ENCODE measurements around the gene DNAI2.

DNAI2 gene

GRCh38 chr17:74339537-74340195 lies 65.6 kb downstream of the DNAI2 start:
- no peak overlapping the region for H3K27ac ChIP-seq (ENCODE audit: low read depth, low read length)
- H3K36me3 ChIP-seq (ENCODE audit: control insufficient read depth, insufficient read depth, low read length) = no peaks in the 10 kb centered on the region
- H3K9ac ChIP-seq (ENCODE audit: low read length) = no peak overlapping the region
- no peak overlapping the region for H3K4me3 ChIP-seq (ENCODE audit: low read depth, low read length)
- H3K9me3 ChIP-seq (ENCODE audit: control insufficient read depth, insufficient read depth, low read depth, low read length) = peaks cover 2% of the 10 kb centered on the region; the same call in 1 of the 2 replicates
- no peaks in the 10 kb centered on the region; the same call in 1 of the 2 replicates for H3K27me3 ChIP-seq (ENCODE audit: control insufficient read depth, insufficient read depth, low read length)
- peaks cover 7% of the 10 kb centered on the region; the same call in 1 of the 2 replicates for H3K4me1 ChIP-seq (ENCODE audit: control insufficient read depth, insufficient read depth, low read length)

- H3K36me3 ChIP-seq (ENCODE audit: control insufficient read depth, insufficient read depth, low read length) = no peaks in the 10 kb centered on the region
- no peak overlapping the region for H3K4me3 ChIP-seq (ENCODE audit: low read depth, low read length)
- peaks cover 4% of the 10 kb centered on the region; the same call in 1 of the 2 replicates for H3K4me1 ChIP-seq (ENCODE audit: control insufficient read depth, insufficient read depth, low read length)
- H3K9me3 ChIP-seq (ENCODE audit: control insufficient read depth, insufficient read depth, low read depth, low read length) = no peaks in the 10 kb centered on the region
- H3K27me3 ChIP-seq (ENCODE audit: control insufficient read depth, insufficient read depth, low read length) = no peaks in the 10 kb centered on the region; the same call in 1 of the 2 replicates
- H3K27ac ChIP-seq (ENCODE audit: low read depth, low read length) = no peak overlapping the region
- H3K9ac ChIP-seq (ENCODE audit: low read length) = no peak overlapping the region
Observed at GRCh38 chr17:74340470-74341023, 66.5 kb downstream of the DNAI2 start.

- no peak overlapping the region for H3K27ac ChIP-seq (ENCODE audit: low read depth, low read length)
Observed at GRCh38 chr17:74342224-74342623, 68.2 kb downstream of the DNAI2 start.

GRCh38 chr17:74343121-74343520 lies 69.1 kb downstream of the DNAI2 start:
- H3K27ac ChIP-seq (ENCODE audit: low read depth, low read length) = no peak overlapping the region
- peaks cover 7% of the 10 kb centered on the region; the same call in 1 of the 2 replicates for H3K27me3 ChIP-seq (ENCODE audit: control insufficient read depth, insufficient read depth, low read length)
- no peaks in the 10 kb centered on the region for H3K9me3 ChIP-seq (ENCODE audit: control insufficient read depth, insufficient read depth, low read depth, low read length)
- H3K4me3 ChIP-seq (ENCODE audit: low read depth, low read length) = no peak overlapping the region
- H3K9ac ChIP-seq (ENCODE audit: low read length) = no peak overlapping the region
- H3K36me3 ChIP-seq (ENCODE audit: control insufficient read depth, insufficient read depth, low read length) = no peaks in the 10 kb centered on the region
- H3K4me1 ChIP-seq (ENCODE audit: control insufficient read depth, insufficient read depth, low read length) = no peaks in the 10 kb centered on the region; the same call in 1 of the 2 replicates

More at GRCh38 chr17:74342224-74342623, 68.2 kb downstream of the DNAI2 start:
- Histone ChIP-seq H3K4me3 (ENCODE audit: low read depth, low read length) (no peak overlapping the region), H3K4me1 (ENCODE audit: control insufficient read depth, insufficient read depth, low read length) (no peaks in the 10 kb centered on the region; the same call in 1 of the 2 replicates), H3K36me3 (ENCODE audit: control insufficient read depth, insufficient read depth, low read length) (no peaks in the 10 kb centered on the region), H3K9ac (ENCODE audit: low read length) (no peak overlapping the region), H3K27me3 (ENCODE audit: control insufficient read depth, insufficient read depth, low read length) (no peaks in the 10 kb centered on the region; the same call in 1 of the 2 replicates), H3K9me3 (ENCODE audit: control insufficient read depth, insufficient read depth, low read depth, low read length) (no peaks in the 10 kb centered on the region)

- Histone ChIP-seq H3K27me3 (ENCODE audit: control insufficient read depth, insufficient read depth, low read length) (peaks cover 13% of the 10 kb centered on the region; the same call in 1 of the 2 replicates), H3K36me3 (ENCODE audit: control insufficient read depth, insufficient read depth, low read length) (no peaks in the 10 kb centered on the region)
Observed at GRCh38 chr17:74343526-74344284, 69.7 kb downstream of the DNAI2 start.

GRCh38 chr17:74344658-74345057 lies 70.6 kb downstream of the DNAI2 start:
- Histone ChIP-seq H3K4me1 (ENCODE audit: control insufficient read depth, insufficient read depth, low read length) (no peaks in the 10 kb centered on the region; the same call in 1 of the 2 replicates), H3K4me3 (ENCODE audit: low read depth, low read length) (no peak overlapping the region), H3K27me3 (ENCODE audit: control insufficient read depth, insufficient read depth, low read length) (peaks cover 21% of the 10 kb centered on the region; the same call in 1 of the 2 replicates), H3K9ac (ENCODE audit: low read length) (no peak overlapping the region), H3K27ac (ENCODE audit: low read depth, low read length) (no peak overlapping the region), H3K9me3 (ENCODE audit: control insufficient read depth, insufficient read depth, low read depth, low read length) (no peaks in the 10 kb centered on the region), H3K36me3 (ENCODE audit: control insufficient read depth, insufficient read depth, low read length) (no peaks in the 10 kb centered on the region)

More at GRCh38 chr17:74343526-74344284, 69.7 kb downstream of the DNAI2 start:
- H3K9me3 ChIP-seq (ENCODE audit: control insufficient read depth, insufficient read depth, low read depth, low read length) = no peaks in the 10 kb centered on the region
- H3K4me3 ChIP-seq (ENCODE audit: low read depth, low read length) = no peak overlapping the region
- H3K9ac ChIP-seq (ENCODE audit: low read length) = no peak overlapping the region
- no peak overlapping the region for H3K27ac ChIP-seq (ENCODE audit: low read depth, low read length)
- no peaks in the 10 kb centered on the region; the same call in 1 of the 2 replicates for H3K4me1 ChIP-seq (ENCODE audit: control insufficient read depth, insufficient read depth, low read length)

GRCh38 chr17:74345433-74346241 lies 71.6 kb downstream of the DNAI2 start:
- Histone ChIP-seq H3K9ac (ENCODE audit: low read length) (no peak overlapping the region), H3K4me1 (ENCODE audit: control insufficient read depth, insufficient read depth, low read length) (no peaks in the 10 kb centered on the region; the same call in 1 of the 2 replicates), H3K27me3 (ENCODE audit: control insufficient read depth, insufficient read depth, low read length) (peaks cover 30% of the 10 kb centered on the region), H3K36me3 (ENCODE audit: control insufficient read depth, insufficient read depth, low read length) (no peaks in the 10 kb centered on the region), H3K9me3 (ENCODE audit: control insufficient read depth, insufficient read depth, low read depth, low read length) (no peaks in the 10 kb centered on the region), H3K4me3 (ENCODE audit: low read depth, low read length) (no peak overlapping the region), H3K27ac (ENCODE audit: low read depth, low read length) (no peak overlapping the region)

- H3K27ac ChIP-seq (ENCODE audit: low read depth, low read length) = no peak overlapping the region
- no peak overlapping the region for H3K9ac ChIP-seq (ENCODE audit: low read length)
- peaks cover 50% of the 10 kb centered on the region for H3K27me3 ChIP-seq (ENCODE audit: control insufficient read depth, insufficient read depth, low read length)
- no peaks in the 10 kb centered on the region for H3K36me3 ChIP-seq (ENCODE audit: control insufficient read depth, insufficient read depth, low read length)
- no peak overlapping the region for H3K4me3 ChIP-seq (ENCODE audit: low read depth, low read length)
- no peaks in the 10 kb centered on the region for H3K9me3 ChIP-seq (ENCODE audit: control insufficient read depth, insufficient read depth, low read depth, low read length)
- H3K4me1 ChIP-seq (ENCODE audit: control insufficient read depth, insufficient read depth, low read length) = no peaks in the 10 kb centered on the region
Observed at GRCh38 chr17:74347646-74348045, 73.6 kb downstream of the DNAI2 start.

- H3K4me1 ChIP-seq (ENCODE audit: control insufficient read depth, insufficient read depth, low read length) = no peaks in the 10 kb centered on the region
- H3K4me3 ChIP-seq (ENCODE audit: low read depth, low read length) = no peak overlapping the region
- H3K9ac ChIP-seq (ENCODE audit: low read length) = no peak overlapping the region
- no peak overlapping the region for H3K27ac ChIP-seq (ENCODE audit: low read depth, low read length)
- no peaks in the 10 kb centered on the region for H3K36me3 ChIP-seq (ENCODE audit: control insufficient read depth, insufficient read depth, low read length)
- H3K9me3 ChIP-seq (ENCODE audit: control insufficient read depth, insufficient read depth, low read depth, low read length) = no peaks in the 10 kb centered on the region
- peaks cover 65% of the 10 kb centered on the region for H3K27me3 ChIP-seq (ENCODE audit: control insufficient read depth, insufficient read depth, low read length)
Observed at GRCh38 chr17:74349120-74349519, 75.1 kb downstream of the DNAI2 start.

- Histone ChIP-seq H3K36me3 (ENCODE audit: control insufficient read depth, insufficient read depth, low read length) (no peaks in the 10 kb centered on the region), H3K4me1 (ENCODE audit: control insufficient read depth, insufficient read depth, low read length) (no peaks in the 10 kb centered on the region), H3K4me3 (ENCODE audit: low read depth, low read length) (no peak overlapping the region), H3K9me3 (ENCODE audit: control insufficient read depth, insufficient read depth, low read depth, low read length) (no peaks in the 10 kb centered on the region), H3K27ac (ENCODE audit: low read depth, low read length) (no peak overlapping the region), H3K27me3 (ENCODE audit: control insufficient read depth, insufficient read depth, low read length) (peaks cover 78% of the 10 kb centered on the region), H3K9ac (ENCODE audit: low read length) (no peak overlapping the region)
Observed at GRCh38 chr17:74350486-74350885, 76.5 kb downstream of the DNAI2 start.

Data from HUES6 (cell line).